HG03439 (cell line): ENCODE results near the gene TSPAN7.

Experiments used
- ATAC-seq: cut with Tn5 transposase; IDR thresholded peaks from one replicate; pipeline ENCODE4 v1.9.1; 2021; ENCODE audit warnings: mild to moderate bottlenecking, moderate library complexity; ENCODE audit not compliant: unreplicated experiment

TSPAN7 gene

GRCh38 chrX:38678821-38679220 lies 117.5 kb downstream of the TSPAN7 start:
- ATAC-seq, result no peak

- no peak for ATAC-seq
Observed at GRCh38 chrX:38679695-38680094, 118.4 kb downstream of the TSPAN7 start.

- no peak for ATAC-seq
Observed at GRCh38 chrX:38682095-38682494, 120.8 kb downstream of the TSPAN7 start.

GRCh38 chrX:38692961-38693360 lies 131.6 kb downstream of the TSPAN7 start:
- no peak for ATAC-seq

- no peak for ATAC-seq
Observed at GRCh38 chrX:38694394-38694793, 133.1 kb downstream of the TSPAN7 start.

- ATAC-seq, result no peak
Observed at GRCh38 chrX:38697461-38697860, 136.1 kb downstream of the TSPAN7 start.

- ATAC-seq, result no peak
Observed at GRCh38 chrX:38699121-38699520, 137.8 kb downstream of the TSPAN7 start.

- ATAC-seq, result no peak
Observed at GRCh38 chrX:38699696-38700095, 138.4 kb downstream of the TSPAN7 start.

GRCh38 chrX:38701073-38701472 lies 139.7 kb downstream of the TSPAN7 start:
- no peak for ATAC-seq

GRCh38 chrX:38704146-38704882 lies 143.0 kb downstream of the TSPAN7 start:
- ATAC-seq, result no peak

GRCh38 chrX:38717871-38718270 lies 156.5 kb downstream of the TSPAN7 start:
- ATAC-seq, result no peak

GRCh38 chrX:38718311-38718710 lies 157.0 kb downstream of the TSPAN7 start:
- ATAC-seq, result no peak

- no peak for ATAC-seq
Observed at GRCh38 chrX:38726612-38727011, 165.3 kb downstream of the TSPAN7 start.

GRCh38 chrX:38727668-38728067 lies 166.3 kb downstream of the TSPAN7 start:
- ATAC-seq, result no peak

GRCh38 chrX:38732866-38733265 lies 171.5 kb downstream of the TSPAN7 start:
- no peak for ATAC-seq
